ENCODE measurements around the gene KRT72.

The KRT72 gene

GRCh38 chr12:52564582-52564981 is 36.7 kb downstream of the KRT72 start:
- H3K4me3 ChIP-seq (ENCODE audit: low read length), result no peak overlapping the region
- no peak for TF ChIP-seq ZNF274 (IDR thresholded peaks at IDR 0.05; ENCODE audit: low read depth, low read length)

DNA sequence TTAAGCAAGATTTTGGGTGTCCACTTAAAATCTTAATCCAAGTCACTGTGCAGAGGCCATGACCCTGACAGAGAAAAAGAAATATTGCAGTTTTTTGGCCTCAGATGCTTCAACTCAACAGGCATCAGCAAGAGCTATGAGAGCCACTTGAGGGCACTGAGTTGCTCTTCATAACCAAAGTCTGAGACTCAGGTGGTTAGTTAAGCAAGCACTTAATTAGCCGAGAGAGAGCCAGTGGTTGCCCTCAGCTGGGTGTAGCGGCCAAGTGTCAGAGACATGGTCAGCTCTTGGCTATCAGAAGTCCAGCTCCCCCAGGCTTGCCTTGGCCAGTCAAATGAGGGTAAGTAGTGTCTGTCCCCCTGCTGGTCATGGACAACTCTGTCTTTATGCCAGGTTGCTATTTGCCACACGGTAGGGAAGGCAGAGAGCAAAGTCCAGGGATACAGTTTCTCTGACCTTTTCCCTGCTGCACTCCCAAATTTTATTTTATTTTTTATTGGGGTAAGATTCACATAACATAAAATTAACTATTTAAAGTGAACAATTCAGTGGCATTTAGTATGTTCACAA is 39.3 kb downstream of the KRT72 start:
- no peak for TF ChIP-seq ZNF274 (IDR thresholded peaks at IDR 0.05; ENCODE audit: low read depth, low read length)
- H3K4me3 ChIP-seq (ENCODE audit: low read length), result no peak overlapping the region

DNA sequence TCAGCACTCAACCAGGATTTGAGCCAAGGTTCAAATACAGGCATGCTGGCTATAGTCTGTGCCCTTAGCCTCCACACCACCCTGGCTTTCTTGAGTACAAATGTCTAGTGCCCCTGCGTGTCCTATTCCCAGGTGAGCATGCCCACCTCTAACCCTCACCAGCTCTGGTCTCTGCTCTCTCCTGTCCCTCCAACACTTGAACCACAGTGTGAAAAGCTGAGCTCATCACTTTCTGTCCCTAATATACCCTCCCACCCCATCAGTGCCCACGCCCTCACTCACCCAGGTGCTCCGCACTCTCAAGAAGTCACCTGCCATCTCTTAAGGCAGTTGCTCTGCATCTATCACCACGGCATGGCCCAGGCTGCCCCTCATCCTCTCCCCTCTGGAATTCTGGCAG is 41.3 kb downstream of the KRT72 start:
- no peak overlapping the region for H3K4me3 ChIP-seq (ENCODE audit: low read length)
- no peak for TF ChIP-seq ZNF274 (IDR thresholded peaks at IDR 0.05; ENCODE audit: low read depth, low read length)

GRCh38 chr12:52558781-52559445 is 42.4 kb downstream of the KRT72 start:
- H3K4me3 ChIP-seq (ENCODE audit: low read length), result no peak overlapping the region
- no peak for TF ChIP-seq ZNF274 (IDR thresholded peaks at IDR 0.05; ENCODE audit: low read depth, low read length)

DNA sequence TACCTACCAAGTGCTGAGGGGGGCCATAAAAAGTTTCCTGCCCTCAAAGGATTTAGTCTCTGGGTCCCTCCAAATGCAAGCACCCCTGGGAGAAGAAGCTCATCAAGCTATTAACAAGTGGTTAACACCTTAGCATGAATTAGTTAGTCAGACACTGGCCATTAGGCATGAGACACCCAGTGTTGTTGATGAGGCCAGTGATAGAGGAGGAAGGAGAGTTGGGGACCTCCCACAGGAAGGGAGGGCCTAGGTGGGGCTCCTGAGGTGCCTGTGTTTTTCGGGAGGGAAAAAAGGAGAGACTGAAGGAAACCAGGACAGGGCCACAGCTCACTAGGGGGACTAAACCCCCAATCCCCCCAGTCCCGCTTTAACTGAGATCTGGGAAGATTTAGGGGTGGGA is 43.8 kb downstream of the KRT72 start:
- no peak for TF ChIP-seq ZNF274 (IDR thresholded peaks at IDR 0.05; ENCODE audit: low read depth, low read length)
- no peak overlapping the region for H3K4me3 ChIP-seq (ENCODE audit: low read length)

- H3K4me3 ChIP-seq (ENCODE audit: low read length), result no peak overlapping the region
- no peak for TF ChIP-seq ZNF274 (IDR thresholded peaks at IDR 0.05; ENCODE audit: low read depth, low read length)
Observed at GRCh38 chr12:52555577-52555976, 45.7 kb downstream of the KRT72 start.

DNA sequence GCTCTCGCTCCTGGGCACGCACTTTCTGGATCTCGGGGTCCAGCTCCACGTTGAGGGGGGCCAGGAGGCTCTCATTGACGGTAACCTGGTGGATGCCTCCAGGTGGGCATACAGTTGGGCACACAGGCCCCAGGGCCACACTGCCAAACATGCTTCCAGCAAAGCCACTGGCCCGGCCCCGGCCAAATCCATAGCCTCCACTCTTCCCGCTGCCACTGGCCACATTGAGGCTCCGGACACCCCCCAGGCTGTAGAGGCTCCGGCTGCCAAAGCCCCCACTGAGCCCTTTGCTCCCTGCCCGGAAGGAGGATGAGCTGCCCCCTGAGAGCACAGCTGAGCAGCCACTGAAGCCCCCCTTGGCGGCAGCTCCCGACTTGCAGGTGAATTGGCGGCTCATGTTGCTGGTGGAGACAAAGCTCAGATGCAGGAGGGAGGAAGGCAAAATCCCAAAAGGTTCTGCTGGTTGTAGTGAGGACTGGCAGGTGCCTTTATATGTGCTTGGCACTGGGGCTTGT is 48.5 kb downstream of the KRT72 start, which contains the start of gene KRT71:
Gene KRT71 (minus strand): TSS at position 465 of the 515 bp plus-strand sequence. CDS start 68 bp downstream, at position 397.
- no peak for TF ChIP-seq ZNF274 (IDR thresholded peaks at IDR 0.05; ENCODE audit: low read depth, low read length)
- no peak within 1 kb of the TSS for H3K4me3 ChIP-seq (ENCODE audit: low read length)

DNA sequence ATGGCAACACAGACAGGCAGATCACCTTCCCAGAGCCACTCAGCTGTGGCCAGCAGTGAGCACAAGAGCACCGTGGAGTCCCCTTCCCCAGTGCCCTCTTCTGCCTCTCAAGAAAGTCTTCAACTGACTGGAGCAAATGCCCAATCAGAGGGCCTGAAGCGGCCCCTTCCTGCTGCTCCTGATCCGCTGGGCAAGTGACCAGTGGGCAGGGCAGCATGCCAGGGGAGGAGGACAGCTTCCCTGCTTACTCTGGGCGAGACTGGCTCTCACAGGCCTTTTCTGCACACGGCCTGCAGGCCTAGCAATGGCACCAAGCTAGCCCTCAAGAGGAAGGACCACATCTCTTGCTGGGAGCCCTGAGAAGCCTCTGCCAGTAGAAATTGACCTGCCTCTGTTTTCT is 49.2 kb downstream of the KRT72 start:
- no peak for TF ChIP-seq ZNF274 (IDR thresholded peaks at IDR 0.05; ENCODE audit: low read depth, low read length)
- H3K4me3 ChIP-seq (ENCODE audit: low read length), result no peak overlapping the region

DNA sequence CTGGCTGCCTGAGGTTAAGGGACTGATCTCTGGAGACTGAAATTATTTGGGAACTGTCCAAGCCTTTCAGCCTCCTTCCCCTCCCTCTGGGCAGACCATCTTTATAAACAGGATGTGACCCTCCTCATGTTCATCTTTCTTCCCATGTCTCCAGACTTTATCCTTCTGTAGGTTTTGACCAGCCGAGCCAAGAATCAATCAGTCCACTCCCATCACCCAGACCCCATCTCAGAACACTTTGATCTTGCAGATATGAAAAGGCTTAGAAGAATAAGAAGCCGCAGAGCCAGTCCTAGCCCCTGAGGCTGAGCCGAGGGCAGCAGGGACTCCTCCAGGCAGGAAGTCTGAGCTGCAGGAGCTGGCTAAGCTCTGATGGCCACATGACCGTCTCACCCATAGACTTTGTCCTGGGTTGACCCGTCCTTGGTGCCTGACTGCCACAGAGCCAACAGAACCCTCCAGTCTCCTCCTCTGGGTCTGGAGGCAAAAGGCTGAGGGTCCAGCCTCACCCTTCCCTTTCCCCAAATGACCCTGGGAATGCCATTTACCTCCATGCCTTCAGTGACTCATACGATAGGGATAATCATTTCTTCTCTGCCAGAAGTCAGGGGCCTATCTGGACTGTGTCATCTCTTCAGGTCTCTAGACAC is 49.9 kb downstream of the KRT72 start:
- no peak for TF ChIP-seq ZNF274 (IDR thresholded peaks at IDR 0.05; ENCODE audit: low read depth, low read length)
- no peak overlapping the region for H3K4me3 ChIP-seq (ENCODE audit: low read length)

- no peak for TF ChIP-seq ZNF274 (IDR thresholded peaks at IDR 0.05; ENCODE audit: low read depth, low read length)
- no peak overlapping the region for H3K4me3 ChIP-seq (ENCODE audit: low read length)
Observed at GRCh38 chr12:52546126-52546525, 55.1 kb downstream of the KRT72 start.

- H3K4me3 ChIP-seq (ENCODE audit: low read length), result no peak overlapping the region
- no peak for TF ChIP-seq ZNF274 (IDR thresholded peaks at IDR 0.05; ENCODE audit: low read depth, low read length)
Observed at GRCh38 chr12:52543985-52544883, 57.0 kb downstream of the KRT72 start.

- no peak for TF ChIP-seq ZNF274 (IDR thresholded peaks at IDR 0.05; ENCODE audit: low read depth, low read length)
Observed at GRCh38 chr12:52542785-52543318, 58.4 kb downstream of the KRT72 start.

DNA sequence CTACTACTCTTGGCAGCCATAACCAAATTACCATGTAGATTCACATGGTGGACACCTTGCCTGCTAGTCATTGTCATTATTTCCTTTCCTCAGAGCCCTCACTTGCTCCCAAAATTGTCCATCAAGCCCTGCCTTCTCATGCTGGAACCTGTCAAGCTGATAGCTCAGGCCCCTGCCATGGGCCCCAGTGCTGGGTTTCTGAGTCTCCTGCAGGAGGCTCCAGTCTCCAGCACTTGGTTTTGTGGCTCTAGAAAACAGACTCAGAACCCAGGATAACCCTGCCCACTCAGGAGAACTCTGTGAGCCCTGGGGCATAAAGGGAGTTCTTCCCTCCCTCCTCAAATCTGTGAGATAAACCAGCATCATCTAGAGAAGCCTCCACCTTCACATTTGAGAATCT is 59.1 kb downstream of the KRT72 start:
- no peak for TF ChIP-seq ZNF274 (IDR thresholded peaks at IDR 0.05; ENCODE audit: low read depth, low read length)
- H3K4me3 ChIP-seq (ENCODE audit: low read length), result no peak overlapping the region

More at GRCh38 chr12:52542785-52543318, 58.4 kb downstream of the KRT72 start:
- H3K4me3 ChIP-seq (ENCODE audit: low read length), result no peak overlapping the region

GRCh38 chr12:52541709-52542108 is 59.6 kb downstream of the KRT72 start:
- no peak overlapping the region for H3K4me3 ChIP-seq (ENCODE audit: low read length)
- TF ChIP-seq ZNF274 (IDR thresholded peaks at IDR 0.05; ENCODE audit: low read depth, low read length), result no peak
